B cell (primary cell): ENCODE results near the gene ZFYVE27. TPM values are rescaled to one million over a fixed set of nuclear protein-coding genes. Genes with fewer than 3 reads are reported as not detected.

Source experiments
- ATAC-seq: fragments of 200-7000 bp; cut with Tn5 transposase; one replicate; pipeline ENCODE4 v1.10.0; 2021; ENCODE audit warnings: low read depth, mild to moderate bottlenecking, moderate number of reproducible peaks, moderate library complexity
- CTCF ChIA-PET: fragments of 350-600 bp; sonication (Branson Sonifier 250); formaldehyde crosslinking; loops from one replicate; lab custom pipeline; 2021; ENCODE audit warnings: antibody characterized with exemption, inconsistent platforms; lab: Charles Lee
- POLR2A ChIA-PET: fragments of 350-600 bp; sonication (Branson Sonifier 250); formaldehyde crosslinking; loops from one replicate; lab custom pipeline; 2021; ENCODE audit warnings: antibody characterized with exemption; lab: Charles Lee
- DNase-seq: peaks from one replicate; pipeline ENCODE4 v3.0.0; 2013
- H2AFZ ChIP-seq: 2 replicates; pipeline ENCODE4 v1.6.1; 2012; ENCODE audit warnings: mild to moderate bottlenecking, low read depth, low read length; ENCODE audit not compliant: insufficient read depth, poor library complexity, severe bottlenecking
- H3K27ac ChIP-seq, 2 donors: 1 replicate in 1 of 2; 2 replicates in 1 of 2; pipeline ENCODE4 v1.5.1; 2012 to 2013; ENCODE audit warnings: low read length in 2 of 2, mild to moderate bottlenecking in 2 of 2, moderate library complexity in 1 of 2
- H3K27me3 ChIP-seq, 4 experiments: fragments of 200-600 bp in 1 of 4; sonication (generic) in 1 of 4; replicated peaks in 1 of 4; 1 replicate in 2 of 4; 2 replicates in 2 of 4; pipeline versions ENCODE4 v1.6.1 to v1.7.0; 2013 to 2016; ENCODE audit warnings: low read length in 3 of 4, mild to moderate bottlenecking in 2 of 4, mixed read lengths in 1 of 4, moderate library complexity in 1 of 4; ENCODE audit not compliant: insufficient read depth in 4 of 4, control insufficient read depth in 3 of 4; ENCODE audit errors: control extremely low read depth in 1 of 4
- H3K36me3 ChIP-seq, 2 experiments: replicated peaks in 1 of 2; 1 replicate in 1 of 2; 2 replicates in 1 of 2; pipeline versions ENCODE4 v1.6.1 to v1.7.1; 2013; ENCODE audit warnings: low read length in 1 of 2; ENCODE audit not compliant: insufficient read depth in 2 of 2, control insufficient read depth in 1 of 2; ENCODE audit errors: control extremely low read depth in 1 of 2, extremely low read depth in 1 of 2
- H3K4me1 ChIP-seq, 2 donors: fragments of 200-600 bp in 1 of 2; sonication (generic) in 1 of 2; 1 replicate in 1 of 2; 2 replicates in 1 of 2; pipeline versions ENCODE4 v1.5.1 to v1.6.1; 2013 to 2017; ENCODE audit warnings: low read length in 2 of 2; ENCODE audit not compliant: control insufficient read depth in 2 of 2, insufficient read depth in 2 of 2
- H3K4me2 ChIP-seq: replicated peaks from 2 replicates; pipeline ENCODE3; 2012; ENCODE audit warnings: mild to moderate bottlenecking, low read depth, low read length; ENCODE audit not compliant: poor library complexity, severe bottlenecking
- H3K4me3 ChIP-seq, 5 experiments: fragments of 200-600 bp in 1 of 5; sonication (generic) in 1 of 5; 1 replicate in 3 of 5; 2 replicates in 2 of 5; pipeline versions ENCODE4 v1.5.1 to v1.7.0; 2011 to 2016; ENCODE audit warnings: low read length in 4 of 5, mild to moderate bottlenecking in 4 of 5, low read depth in 2 of 5, control low read depth in 1 of 5, moderate library complexity in 1 of 5; ENCODE audit not compliant: insufficient read depth in 1 of 5; ENCODE audit errors: control extremely low read depth in 1 of 5, extremely low read depth in 1 of 5
- H3K79me2 ChIP-seq: fragments of 200-600 bp; sonication (generic); one replicate; pipeline ENCODE4 v1.6.0; 2016; ENCODE audit warnings: low read length; ENCODE audit not compliant: control insufficient read depth, insufficient read depth
- H3K9ac ChIP-seq: fragments of 200-600 bp; sonication (generic); 2 replicates; pipeline ENCODE4 v1.6.1; 2017; ENCODE audit warnings: mild to moderate bottlenecking, low read length, moderate library complexity
- H3K9me3 ChIP-seq, 3 donors: one replicate each; pipeline versions ENCODE4 v1.6.1 to v1.7.1; 2013; ENCODE audit warnings: low read length in 2 of 3; ENCODE audit not compliant: control insufficient read depth in 2 of 3, insufficient read depth in 1 of 3; ENCODE audit errors: control extremely low read depth in 1 of 3
- H4K20me1 ChIP-seq: 2 replicates; pipeline ENCODE4 v1.6.0; 2012; ENCODE audit warnings: mild to moderate bottlenecking, low read length; ENCODE audit not compliant: insufficient read depth, control insufficient read depth, poor library complexity, severe bottlenecking
- H3K27ac Mint-ChIP-seq: one replicate; pipeline ENCODE4 v1.8.0; 2021; ENCODE audit warnings: mixed read lengths
- H3K27me3 Mint-ChIP-seq: one replicate; pipeline ENCODE4 v1.8.0; 2021; ENCODE audit warnings: mixed read lengths
- H3K4me1 Mint-ChIP-seq: one replicate; pipeline ENCODE4 v1.8.0; 2021; ENCODE audit warnings: mixed read lengths
- H3K4me3 Mint-ChIP-seq: one replicate; pipeline ENCODE4 v1.8.0; 2021; ENCODE audit warnings: mixed read lengths
- H3K9me3 Mint-ChIP-seq: one replicate; pipeline ENCODE4 v1.8.0; 2022; ENCODE audit warnings: mixed read lengths; ENCODE audit not compliant: insufficient read depth
- CTCF ChIP-seq: fragments of 200-600 bp; IDR thresholded peaks from one replicate; pipeline ENCODE4 v1.8.0; 2022; ENCODE audit warnings: antibody characterized with exemption, mild to moderate bottlenecking
- EZH2 ChIP-seq: IDR thresholded peaks from 2 replicates; pipeline ENCODE4 v1.6.1; 2012; ENCODE audit warnings: borderline replicate concordance, low read depth, mild to moderate bottlenecking, moderate library complexity, low read length; ENCODE audit not compliant: insufficient read depth, poor library complexity, severe bottlenecking
- WGBS: methylation state at CpG from one replicate; pipeline ENCODE4 v1.1.5; 2013; ENCODE audit warnings: missing lambda C conversion rate; ENCODE audit not compliant: insufficient coverage; 5-methylcytosine and 5-hydroxymethylcytosine counted together
- intact Hi-C: fragments of 100-400 bp; cut with micrococcal nuclease; formaldehyde crosslinking; loops from one replicate; pipeline ENCODE4 v1.10.0; 2022
- polyA plus RNA-seq: library from polyadenylated mRNA; depleted of rRNA; stranded (reverse); fragments of >200 nt; gene quantifications from 2 replicates; pipeline ENCODE4 v1.2.3, GENCODE V29; 2012
- total RNA-seq, 2 donors: library from RNA; stranded (reverse); fragments of 120-200 nt in 1 of 2; gene quantifications; 1 replicate in 1 of 2; 2 replicates in 1 of 2; pipeline versions ENCODE4 v1.2.3 to v1.2.4, GENCODE V29; 2013 to 2022

The ZFYVE27 gene
- total and polyA plus RNA-seq, 2 donors (not counting 1 experiment from before 2014, with no cell fraction given): 50.4 to 79.7 TPM

GRCh38 chr10:97765201-97765600, 28.3 kb downstream of the ZFYVE27 start:
- H4K20me1 ChIP-seq: no peaks in the 10 kb centered on the region
- H3K79me2 ChIP-seq: no peaks in the 10 kb centered on the region
- no peak for DNase-seq
- Mint-ChIP-seq H3K4me3 (no peak overlapping the region), H3K4me1 (peaks cover 13% of the 10 kb centered on the region), H3K27ac (no peak overlapping the region), H3K9me3 (no peaks in the 10 kb centered on the region), H3K27me3 (peaks cover 18% of the 10 kb centered on the region)
- H3K4me3 ChIP-seq: no peak overlapping the region
- H3K27ac ChIP-seq: no peak overlapping the region
- H2AFZ ChIP-seq: no peak overlapping the region
- H3K36me3 ChIP-seq: peaks cover 0 to 15% of the 10 kb centered on the region in 2 experiments
- H3K9ac ChIP-seq: no peak overlapping the region
- ChIA-PET POLR2A (no interaction called here), CTCF (interaction anchor here (1.1 kb wide), 1 partner anchor 9 kb away, joined by 3 read pairs; no protein-coding TSS in a partner anchor)
- peaks cover 0 to 2% (median 0%) of the 10 kb centered on the region in 3 donors for H3K9me3 ChIP-seq
- H3K4me1 ChIP-seq: peaks cover 6 to 11% of the 10 kb centered on the region in 2 donors
- no peak overlapping the region for H3K4me2 ChIP-seq
- 82% methylated on average over 15 of the region's 15 CpGs for WGBS
- intact Hi-C loops: no loop called here
- H3K27me3 ChIP-seq: peaks cover 0 to 11% (median under 1%) of the 10 kb centered on the region in 4 experiments
- no peak for TF ChIP-seq CTCF
- TF ChIP-seq EZH2: no peak
- no peak for ATAC-seq

GRCh38 chr10:97766106-97766810, 29.3 kb downstream of the ZFYVE27 start:
- peaks cover 28% of the 10 kb centered on the region for H3K27me3 Mint-ChIP-seq
- no peaks in the 10 kb centered on the region for H3K9me3 Mint-ChIP-seq
- POLR2A ChIA-PET: no interaction called here

More at GRCh38 chr10:97766106-97766810, 29.3 kb downstream of the ZFYVE27 start:
- intact Hi-C loops: no loop called here
- H3K36me3 ChIP-seq: peaks cover 0 to 8% of the 10 kb centered on the region in 2 experiments
- DNase-seq (no peak), ATAC-seq (no peak)
- H3K27me3 ChIP-seq: peaks cover 0 to 20% (median 5%) of the 10 kb centered on the region in 4 experiments
- H3K27ac Mint-ChIP-seq: no peak overlapping the region
- H3K9ac ChIP-seq: no peak overlapping the region
- no peak overlapping the region for H3K4me3 ChIP-seq
- H3K79me2 ChIP-seq: no peaks in the 10 kb centered on the region
- H2AFZ ChIP-seq: no peak overlapping the region
- peaks cover 0 to 2% (median 0%) of the 10 kb centered on the region in 3 donors for H3K9me3 ChIP-seq
- 97% methylated on average over 11 of the region's 13 CpGs for WGBS
- CTCF ChIA-PET: interaction anchor here (1.1 kb wide), 1 partner anchor 10 kb away, joined by 3 read pairs; no protein-coding TSS in a partner anchor
- no peaks in the 10 kb centered on the region for H4K20me1 ChIP-seq
- TF ChIP-seq EZH2: no peak
- no peak for TF ChIP-seq CTCF
- peaks cover 19% of the 10 kb centered on the region for H3K4me1 Mint-ChIP-seq
- H3K4me3 Mint-ChIP-seq: no peak overlapping the region
- H3K4me1 ChIP-seq: peaks cover 12 to 15% of the 10 kb centered on the region in 2 donors
- no peak overlapping the region for H3K4me2 ChIP-seq
- no peak overlapping the region for H3K27ac ChIP-seq
